K562 (cell line): ENCODE data around the gene NDST3. TPM values are rescaled to one million over a fixed set of nuclear protein-coding genes. Genes with fewer than 3 reads are reported as not detected.
"Not testable (repeated sequence)": the region's sequence is repeated elsewhere in the genome, so short reads cannot be mapped to it uniquely, and the experiment has no call there.

ENCODE experiments used
- ATAC-seq: fragments of 200-7000 bp; cut with Tn5 transposase; 3 replicates; pipeline ENCODE4 v1.9.1; 2020; ENCODE audit warnings: moderate library complexity
- BruUV-seq: library from RNA; stranded (reverse); fragments of 400-500 nt; replicated peaks from 2 replicates; lab custom pipeline; 2021; lab: Mats Ljungman, UMichigan
- CTCF ChIA-PET: fragments of 300-600 bp; formaldehyde crosslinking; extraction: SDS; loops from one replicate; lab custom pipeline; 2021; ENCODE audit warnings: low intra/inter-chr PET ratio; lab: Yijun Ruan, JAX
- POLR2A ChIA-PET: fragments of 300-600, 350-650 bp; sonication (Branson Sonifier 250); formaldehyde crosslinking; extraction: SDS; loops from one replicate; lab custom pipeline; 2021; ENCODE audit warnings: antibody characterized with exemption, inconsistent platforms; lab: Yijun Ruan, JAX
- DNase-seq, 4 experiments: peaks; one replicate each; pipeline versions ENCODE4 v3.0.0 to v3.0.0-alpha.2; 2011 to 2018; ENCODE audit warnings: low spot score in 3 of 4, mixed read lengths in 3 of 4; ENCODE audit errors: extremely low read depth in 1 of 4
- FAIRE-seq: peaks from 2 replicates; lab custom pipeline; 2011; peaks lifted over from hg19 to GRCh38; lab: Jason Lieb, UNC
- H2AFZ ChIP-seq: 2 replicates; pipeline ENCODE4 v1.6.0; 2011; ENCODE audit warnings: low read depth, low read length, control low read depth, inconsistent platforms
- H3K27ac ChIP-seq: fragments of 200-600 bp; 3 replicates; pipeline ENCODE4 v1.8.0; 2011; ENCODE audit warnings: low read depth, mild to moderate bottlenecking, control low read depth, inconsistent platforms, low read length, moderate library complexity, mixed read lengths; ENCODE audit errors: extremely low read depth
- H3K27me3 ChIP-seq, 2 experiments: fragments of 300-600 bp in 1 of 2; 2 replicates in 1 of 2; 3 replicates in 1 of 2; pipeline versions ENCODE4 v1.6.0 to v1.8.0; 2011; ENCODE audit warnings: inconsistent platforms in 2 of 2, low read length in 2 of 2, mild to moderate bottlenecking in 1 of 2, mixed read lengths in 1 of 2, moderate library complexity in 1 of 2; ENCODE audit not compliant: control insufficient read depth in 2 of 2, insufficient read depth in 2 of 2
- H3K36me3 ChIP-seq: fragments of 300-600 bp; 3 replicates; pipeline ENCODE4 v1.8.0; 2011; ENCODE audit warnings: mild to moderate bottlenecking, low read length, inconsistent platforms; ENCODE audit not compliant: control insufficient read depth, insufficient read depth
- H3K4me1 ChIP-seq, 2 experiments: fragments of 200-600 bp in 1 of 2; replicated peaks in 1 of 2; 2 replicates in 1 of 2; 3 replicates in 1 of 2; pipeline versions ENCODE4 v1.5.1 to v1.8.0; 2011; ENCODE audit warnings: inconsistent platforms in 2 of 2, low read length in 2 of 2, mild to moderate bottlenecking in 1 of 2, mixed read lengths in 1 of 2, moderate library complexity in 1 of 2; ENCODE audit not compliant: control insufficient read depth in 2 of 2, insufficient read depth in 2 of 2
- H3K4me2 ChIP-seq: 2 replicates; pipeline ENCODE4 v1.6.1; 2011; ENCODE audit warnings: low read length, control low read depth, inconsistent platforms, mixed read lengths; ENCODE audit not compliant: insufficient read depth
- H3K4me3 ChIP-seq: fragments of 200-600 bp; sonication (generic), shearing (Covaris generic); 2 replicates; pipeline ENCODE4 v1.5.1; 2016; ENCODE audit warnings: control low read depth, inconsistent platforms
- H3K79me2 ChIP-seq: fragments of 200-600 bp; 3 replicates; pipeline ENCODE4 v1.8.0; 2011; ENCODE audit warnings: low read length, inconsistent platforms; ENCODE audit not compliant: control insufficient read depth, insufficient read depth
- H3K9ac ChIP-seq, 2 experiments: 2 replicates each; pipeline versions ENCODE4 v1.6.0 to v1.6.1; 2011; ENCODE audit warnings: low read depth in 2 of 2, low read length in 2 of 2, control low read depth in 1 of 2, inconsistent platforms in 1 of 2, mild to moderate bottlenecking in 1 of 2, mixed read lengths in 1 of 2; ENCODE audit not compliant: insufficient read depth in 1 of 2
- H3K9me1 ChIP-seq: one replicate; pipeline ENCODE4 v1.6.0; 2011; ENCODE audit warnings: inconsistent platforms, mild to moderate bottlenecking, low read length, moderate library complexity; ENCODE audit not compliant: control insufficient read depth, insufficient read depth
- H3K9me3 ChIP-seq: replicated peaks from 2 replicates; pipeline ENCODE4 v1.5.1; 2011; ENCODE audit warnings: low read depth, low read length, inconsistent platforms; ENCODE audit not compliant: control insufficient read depth, insufficient read depth
- H4K20me1 ChIP-seq: replicated peaks from 2 replicates; pipeline ENCODE4 v1.6.1; 2011; ENCODE audit warnings: low read length, inconsistent platforms, mixed read lengths; ENCODE audit not compliant: control insufficient read depth, insufficient read depth
- BMI1 ChIP-seq: fragments of 150-350 bp; IDR thresholded peaks from 2 replicates; pipeline ENCODE4 v1.6.1; 2014; ENCODE audit warnings: low read length
- CREBBP ChIP-seq: IDR thresholded peaks from one replicate; pipeline ENCODE4 v1.6.1; 2012; ENCODE audit warnings: low read depth, mild to moderate bottlenecking, control low read depth, inconsistent platforms, low read length
- NCOA4 ChIP-seq: fragments of 450-650 bp; IDR thresholded peaks from 2 replicates; pipeline ENCODE4 v1.6.1; 2018; ENCODE audit warnings: mild to moderate bottlenecking; ENCODE audit not compliant: partially characterized antibody
- SOX6 ChIP-seq: fragments of 450-650 bp; IDR thresholded peaks from 2 replicates; pipeline ENCODE4 v1.6.1; 2014; ENCODE audit warnings: mild to moderate bottlenecking
- ZNF586 ChIP-seq: fragments of 450-650 bp; formaldehyde crosslinking; conservative IDR thresholded peaks from 2 replicates; pipeline ENCODE4 v1.4.0; 2020; ENCODE audit warnings: mild to moderate bottlenecking, moderate library complexity
- WGBS: fragments of 100-300 bp; shearing (Covaris generic); methylation state at CpG from one replicate; pipeline ENCODE4 v1.1.6; 2016; ENCODE audit warnings: low coverage, mixed read lengths; ENCODE audit not compliant: insufficient coverage; ENCODE audit errors: missing lambda C conversion rate; 5-methylcytosine and 5-hydroxymethylcytosine counted together
- in situ Hi-C: fragments of 300-500 bp; cut with MboI; formaldehyde crosslinking; loops from 4 replicates; pipeline ENCODE4 v1.15.0; 2018; ENCODE audit warnings: inconsistent platforms, mixed read lengths
- intact Hi-C: fragments of 100-400 bp; cut with micrococcal nuclease; formaldehyde crosslinking; loops from 2 replicates; pipeline ENCODE4 v1.14.2; 2022
- polyA plus RNA-seq, 8 experiments: library from polyadenylated mRNA; depleted of rRNA in 4 of 8; stranded (reverse) in 5 of 8; unstranded in 3 of 8; fragments of >200 nt; fragmentation: Nextera tagmentation in 2 of 8; fragmentation: Illumina TruSeq in 1 of 8; extraction: Ambion mirVana in 2 of 8; extraction: Trizol in 1 of 8; gene quantifications; 2 replicates each; pipeline versions ENCODE4 v1.2.1 to v1.2.3, GENCODE V29; 2011 to 2014; ENCODE audit warnings: inconsistent platforms in 1 of 8, missing spikeins in 1 of 8
- total RNA-seq, 7 experiments: library from RNA; depleted of rRNA in 6 of 7; stranded (reverse); fragments of >200 nt in 6 of 7; fragmentation: Illumina TruSeq in 2 of 7; extraction: Trizol in 2 of 7; gene quantifications; 2 replicates each; pipeline versions ENCODE4 v1.2.1 to v1.2.3, GENCODE V29; 2011 to 2021; ENCODE audit warnings: low replicate concordance in 1 of 7

NDST3 gene
- total and polyA plus RNA-seq, 9 of the 15 experiments (the other 6 are each of a cell fraction or from before 2014, with no cell fraction given) = not detected

- no peak for FAIRE-seq
- H4K20me1 ChIP-seq = no peaks in the 10 kb centered on the region
- no peak overlapping the region for H3K4me2 ChIP-seq
- POLR2A ChIA-PET = interaction anchor here (0.7 kb wide), 1 partner anchor 9 kb away, joined by 3 read pairs; no protein-coding TSS in a partner anchor
- H3K9ac ChIP-seq = no peak overlapping the region
- BruUV-seq = no TSS peak
- no peak overlapping the region for H3K27ac ChIP-seq
- no peak for ATAC-seq
- DNase-seq = no peak
- CTCF ChIA-PET = no interaction called here
- no peaks in the 10 kb centered on the region for H3K36me3 ChIP-seq
- H3K9me1 ChIP-seq = no peaks in the 10 kb centered on the region
- no peaks in the 10 kb centered on the region for H3K79me2 ChIP-seq
- in situ Hi-C loops (no loop called here), intact Hi-C loops (no loop called here)
- H2AFZ ChIP-seq = no peak overlapping the region
- TF ChIP-seq BMI1 (no peak), CREBBP (no peak), SOX6 (no peak), ZNF586 (CRISPR knock-in tag) (no peak), NCOA4 (no peak)
- no peaks in the 10 kb centered on the region for H3K27me3 ChIP-seq
- no peak overlapping the region for H3K4me3 ChIP-seq
- H3K4me1 ChIP-seq = no peaks in the 10 kb centered on the region
- no peaks in the 10 kb centered on the region for H3K9me3 ChIP-seq
- 50% methylated on average over 36 of the region's 64 CpGs for WGBS
Observed at GRCh38 chr4:118265312-118266144, 231.2 kb downstream of the NDST3 start.

- WGBS = 10% methylated on average over 3 of the region's 4 CpGs
- not testable (repeated sequence) for FAIRE-seq
Observed at GRCh38 chr4:118266145-118266496, 231.8 kb downstream of the NDST3 start.

More at GRCh38 chr4:118266145-118266496, 231.8 kb downstream of the NDST3 start:
- H3K9ac ChIP-seq, H4K20me1 ChIP-seq, in situ Hi-C loops, BruUV-seq, H3K9me1 ChIP-seq, CTCF ChIA-PET, H3K27me3 ChIP-seq, H3K79me2 ChIP-seq, H3K36me3 ChIP-seq, H3K4me1 ChIP-seq, intact Hi-C loops, DNase-seq, H3K4me3 ChIP-seq, H2AFZ ChIP-seq, H3K9me3 ChIP-seq, H3K4me2 ChIP-seq, H3K27ac ChIP-seq, ATAC-seq: not testable (repeated sequence)
- POLR2A ChIA-PET = interaction anchor here (0.7 kb wide), 1 partner anchor 8 kb away, joined by 3 read pairs; no protein-coding TSS in a partner anchor
